NCI-H524 (cell line): Measurements from ENCODE around the gene AVP.
"Not testable (repeated sequence)": the region's sequence is repeated elsewhere in the genome, so short reads cannot be mapped to it uniquely, and the experiment has no call there.

ENCODE experiments used
- DNase-seq, 2 experiments: peaks; one replicate each; lab custom pipeline; 2025; lab: John Stamatoyannopoulos, UW

AVP gene

GRCh38 chr20:3082955-3083952, 1.3 kb downstream of the AVP start:
- no peak for DNase-seq

- DNase-seq, result no peak
Observed at GRCh38 chr20:3082306-3082951, 2.1 kb downstream of the AVP start.

GRCh38 chr20:3081641-3082040, 2.9 kb downstream of the AVP start:
- no peak for DNase-seq

GRCh38 chr20:3080939-3081388, 3.6 kb downstream of the AVP start:
- no peak for DNase-seq

- DNase-seq, result no peak
Observed at GRCh38 chr20:3077618-3078134, 6.8 kb downstream of the AVP start.

- not testable (repeated sequence) for DNase-seq
Observed at GRCh38 chr20:3075315-3075714, 9.2 kb downstream of the AVP start.

GRCh38 chr20:3074812-3075211, 9.7 kb downstream of the AVP start:
- no peak for DNase-seq

GRCh38 chr20:3073251-3073643, 11.3 kb downstream of the AVP start:
- not testable (repeated sequence) for DNase-seq

- DNase-seq, result no peak
Observed at GRCh38 chr20:3072530-3073250, 11.8 kb downstream of the AVP start.

- no peak for DNase-seq
Observed at GRCh38 chr20:3071610-3072529, 12.7 kb downstream of the AVP start, which contains the start of gene OXT. OXT (plus strand) TSS chr20:3071620; CDS start chr20:3071656, 36 bp downstream.

- DNase-seq, result no peak
Observed at GRCh38 chr20:3071266-3071609, 13.3 kb downstream of the AVP start.

GRCh38 chr20:3070725-3071124, 13.8 kb downstream of the AVP start:
- no peak for DNase-seq

- DNase-seq, result no peak
Observed at GRCh38 chr20:3068986-3069900, 15.3 kb downstream of the AVP start.

GRCh38 chr20:3068075-3068474, 16.4 kb downstream of the AVP start:
- DNase-seq, result no peak

- no peak for DNase-seq
Observed at GRCh38 chr20:3067139-3068014, 17.1 kb downstream of the AVP start.

- not testable (repeated sequence) for DNase-seq
Observed at GRCh38 chr20:3064119-3064518, 20.4 kb downstream of the AVP start.

GRCh38 chr20:3059489-3059888, 25.0 kb downstream of the AVP start:
- DNase-seq, result no peak

- no peak for DNase-seq
Observed at GRCh38 chr20:3051385-3052019, 33.0 kb downstream of the AVP start.
